C4-2B (cell line): Measurements from ENCODE around the gene GRIA4.

Experiments used
- CTCF ChIP-seq: fragments of 450-650 bp; conservative IDR thresholded peaks from 2 replicates; pipeline ENCODE4 v1.5.1; 2017; ENCODE audit warnings: mild to moderate bottlenecking
- ZFX ChIP-seq: fragments of 450-650 bp; IDR thresholded peaks from 2 replicates; pipeline ENCODE4 v1.6.1; 2017

GRCh38 chr11:105738251-105738650 is 128.4 kb downstream of the GRIA4 start:
- TF ChIP-seq CTCF (no peak), ZFX (no peak)
